HepG2 (cell line): ENCODE measurements around the gene MYOM1. TPM values are rescaled to one million over a fixed set of nuclear protein-coding genes. Genes with fewer than 3 reads are reported as not detected.

Source experiments
- ATF7-NPFF ChIP-seq: sonication (generic); formaldehyde crosslinking; IDR thresholded peaks from 2 replicates; pipeline ENCODE4 v1.8.1; 2023; ENCODE audit warnings: mild to moderate bottlenecking, low read depth, missing genetic modification reagents, moderate library complexity
- LCORL ChIP-seq, 2 experiments: fragments of 450-650 bp in 1 of 2; sonication (generic) in 1 of 2; formaldehyde crosslinking in 1 of 2; IDR thresholded peaks; 2 replicates each; pipeline versions ENCODE4 v1.5.0 to v1.6.1; 2017 to 2020; ENCODE audit warnings: antibody characterized with exemption in 1 of 2, missing genetic modification reagents in 1 of 2
- MAFF ChIP-seq: IDR thresholded peaks from 2 replicates; pipeline ENCODE4 v1.6.1; 2011; ENCODE audit warnings: low read depth, low read length, improper control_type of control experiment
- PREB ChIP-seq: sonication (generic); formaldehyde crosslinking; IDR thresholded peaks from 2 replicates; pipeline ENCODE4 v1.4.0; 2020; ENCODE audit warnings: missing genetic modification reagents
- ZBTB4 ChIP-seq: sonication (generic); formaldehyde crosslinking; IDR thresholded peaks from 2 replicates; pipeline ENCODE4 v1.4.0; 2020; ENCODE audit warnings: missing genetic modification reagents, mild to moderate bottlenecking, borderline replicate concordance
- ZFP37 ChIP-seq: sonication (generic); formaldehyde crosslinking; IDR thresholded peaks from 2 replicates; pipeline ENCODE4 v1.4.0; 2020; ENCODE audit warnings: missing genetic modification reagents, borderline replicate concordance
- ZNF180 ChIP-seq: sonication (generic); formaldehyde crosslinking; IDR thresholded peaks from 2 replicates; pipeline ENCODE4 v1.4.0; 2020; ENCODE audit warnings: low read depth, missing genetic modification reagents, borderline replicate concordance
- ZNF333 ChIP-seq: sonication (generic); formaldehyde crosslinking; IDR thresholded peaks from 2 replicates; pipeline ENCODE4 v1.4.0; 2020; ENCODE audit warnings: mild to moderate bottlenecking, missing genetic modification reagents, borderline replicate concordance
- polyA plus RNA-seq, 8 experiments: library from polyadenylated mRNA; depleted of rRNA in 3 of 8; stranded (reverse) in 7 of 8; unstranded in 1 of 8; fragments of >200 nt; fragmentation: Illumina TruSeq in 4 of 8; extraction: Trizol in 4 of 8; gene quantifications; 2 replicates each; pipeline versions ENCODE4 v1.2.1 to v1.2.3, GENCODE V29; 2011 to 2016; ENCODE audit warnings: low read depth in 4 of 8, missing spikeins in 1 of 8, mixed read lengths in 1 of 8; ENCODE audit not compliant: insufficient read depth in 1 of 8
- total RNA-seq, 5 experiments: library from RNA; depleted of rRNA; stranded (reverse); fragments of >200 nt; fragmentation: Illumina TruSeq; extraction: Trizol; gene quantifications; 2 replicates each; pipeline ENCODE4 v1.2.3, GENCODE V29; 2016; ENCODE audit warnings: low read depth in 1 of 5
- TF ChIP-seq, protein P1 (sequence below): sonication (generic); formaldehyde crosslinking; IDR thresholded peaks from 2 replicates; pipeline ENCODE4 v1.5.1; 2020; ENCODE audit warnings: mild to moderate bottlenecking, missing genetic modification reagents
- TF ChIP-seq, protein P2 (sequence below): sonication (generic); formaldehyde crosslinking; IDR thresholded peaks from 2 replicates; pipeline ENCODE4 v1.5.0; 2020; ENCODE audit warnings: missing genetic modification reagents
- TF ChIP-seq, protein P3 (sequence below): sonication (generic); formaldehyde crosslinking; IDR thresholded peaks from 2 replicates; pipeline ENCODE4 v1.5.0; 2020; ENCODE audit warnings: mild to moderate bottlenecking, missing genetic modification reagents
- TF ChIP-seq, protein P4 (sequence below): sonication (generic); formaldehyde crosslinking; IDR thresholded peaks from 2 replicates; pipeline ENCODE4 v1.4.0; 2020; ENCODE audit warnings: mild to moderate bottlenecking, missing genetic modification reagents

Gene MYOM1
- total and polyA plus RNA-seq, 2 of the 13 experiments (the other 11 are each of a cell fraction or from before 2014, with no cell fraction given): 0.46 to 0.98 TPM

DNA sequence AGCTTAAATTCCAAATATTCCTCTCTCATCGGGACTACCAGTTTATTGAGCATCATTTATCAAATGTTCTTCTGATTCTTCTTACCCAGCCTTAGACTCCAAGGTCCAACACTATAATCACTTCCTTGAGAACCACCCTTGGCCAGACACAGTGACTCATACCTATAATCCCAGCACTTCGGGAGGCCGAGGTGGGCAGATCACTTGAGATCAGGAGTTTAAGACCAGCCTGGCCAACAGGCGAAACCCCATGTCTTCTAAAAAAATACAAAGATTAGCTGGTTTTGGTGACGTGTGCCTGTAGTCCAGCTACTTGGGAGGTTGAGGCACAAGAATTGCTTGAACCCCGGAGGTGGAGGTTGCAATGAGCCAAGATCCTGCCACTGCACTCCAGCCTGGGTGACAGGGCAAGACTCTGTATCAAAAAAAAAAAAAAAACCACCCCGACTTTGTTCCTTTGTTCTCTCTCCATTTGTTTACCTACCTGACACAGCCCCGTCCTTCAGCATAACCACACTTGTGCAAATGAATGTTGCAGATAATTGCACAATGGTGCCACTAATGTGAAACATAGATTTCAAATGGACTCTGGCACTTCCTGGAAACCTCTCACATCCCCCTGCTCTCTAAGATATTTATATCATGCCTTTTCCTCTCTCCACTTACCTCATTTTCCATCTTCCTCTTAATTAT lies 167.9 kb downstream of the MYOM1 start (continued):
- TF ChIP-seq ZBTB4 (CRISPR knock-in tag) (no peak), ZNF333 (no peak), PREB (CRISPR knock-in tag) (no peak), ATF7-NPFF (CRISPR knock-in tag) (no peak), MAFF (no peak), ZNF180 (CRISPR knock-in tag) (no peak), LCORL (IDR thresholded peaks at IDR 0.05) (peak; percentile 68), LCORL (CRISPR knock-in tag; IDR thresholded peaks at IDR 0.05) (peak; percentile 74; the same call in 1 of the 2 replicates), ZFP37 (no peak)
- TF ChIP-seq, protein P1, sequence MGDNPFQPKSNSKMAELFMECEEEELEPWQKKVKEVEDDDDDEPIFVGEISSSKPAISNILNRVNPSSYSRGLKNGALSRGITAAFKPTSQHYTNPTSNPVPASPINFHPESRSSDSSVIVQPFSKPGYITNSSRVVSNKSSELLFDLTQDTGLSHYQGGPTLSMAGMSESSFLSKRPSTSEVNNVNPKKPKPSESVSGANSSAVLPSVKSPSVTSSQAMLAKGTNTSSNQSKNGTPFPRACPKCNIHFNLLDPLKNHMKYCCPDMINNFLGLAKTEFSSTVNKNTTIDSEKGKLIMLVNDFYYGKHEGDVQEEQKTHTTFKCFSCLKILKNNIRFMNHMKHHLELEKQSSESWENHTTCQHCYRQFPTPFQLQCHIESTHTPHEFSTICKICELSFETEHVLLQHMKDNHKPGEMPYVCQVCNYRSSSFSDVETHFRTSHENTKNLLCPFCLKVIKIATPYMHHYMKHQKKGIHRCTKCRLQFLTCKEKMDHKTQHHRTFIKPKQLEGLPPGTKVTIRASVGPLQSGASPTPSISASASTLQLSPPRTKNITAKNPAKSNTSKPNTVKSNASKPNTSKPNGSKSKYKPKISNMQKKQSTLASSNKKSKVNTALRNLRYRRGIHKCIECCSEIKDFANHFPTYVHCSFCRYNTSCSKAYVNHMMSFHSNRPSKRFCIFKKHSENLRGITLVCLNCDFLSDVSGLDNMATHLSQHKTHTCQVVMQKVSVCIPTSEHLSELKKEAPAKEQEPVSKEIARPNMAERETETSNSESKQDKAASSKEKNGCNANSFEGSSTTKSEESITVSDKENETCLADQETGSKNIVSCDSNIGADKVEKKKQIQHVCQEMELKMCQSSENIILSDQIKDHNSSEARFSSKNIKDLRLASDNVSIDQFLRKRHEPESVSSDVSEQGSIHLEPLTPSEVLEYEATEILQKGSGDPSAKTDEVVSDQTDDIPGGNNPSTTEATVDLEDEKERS (CRISPR knock-in tag): peak; percentile 54; the same call in 1 of the 2 replicates
- TF ChIP-seq, protein P2, sequence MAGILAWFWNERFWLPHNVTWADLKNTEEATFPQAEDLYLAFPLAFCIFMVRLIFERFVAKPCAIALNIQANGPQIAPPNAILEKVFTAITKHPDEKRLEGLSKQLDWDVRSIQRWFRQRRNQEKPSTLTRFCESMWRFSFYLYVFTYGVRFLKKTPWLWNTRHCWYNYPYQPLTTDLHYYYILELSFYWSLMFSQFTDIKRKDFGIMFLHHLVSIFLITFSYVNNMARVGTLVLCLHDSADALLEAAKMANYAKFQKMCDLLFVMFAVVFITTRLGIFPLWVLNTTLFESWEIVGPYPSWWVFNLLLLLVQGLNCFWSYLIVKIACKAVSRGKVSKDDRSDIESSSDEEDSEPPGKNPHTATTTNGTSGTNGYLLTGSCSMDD (CRISPR knock-in tag): no peak
- TF ChIP-seq, protein P3, sequence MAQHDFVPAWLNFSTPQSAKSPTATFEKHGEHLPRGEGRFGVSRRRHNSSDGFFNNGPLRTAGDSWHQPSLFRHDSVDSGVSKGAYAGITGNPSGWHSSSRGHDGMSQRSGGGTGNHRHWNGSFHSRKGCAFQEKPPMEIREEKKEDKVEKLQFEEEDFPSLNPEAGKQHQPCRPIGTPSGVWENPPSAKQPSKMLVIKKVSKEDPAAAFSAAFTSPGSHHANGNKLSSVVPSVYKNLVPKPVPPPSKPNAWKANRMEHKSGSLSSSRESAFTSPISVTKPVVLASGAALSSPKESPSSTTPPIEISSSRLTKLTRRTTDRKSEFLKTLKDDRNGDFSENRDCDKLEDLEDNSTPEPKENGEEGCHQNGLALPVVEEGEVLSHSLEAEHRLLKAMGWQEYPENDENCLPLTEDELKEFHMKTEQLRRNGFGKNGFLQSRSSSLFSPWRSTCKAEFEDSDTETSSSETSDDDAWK (CRISPR knock-in tag): no peak
- TF ChIP-seq, protein P4, sequence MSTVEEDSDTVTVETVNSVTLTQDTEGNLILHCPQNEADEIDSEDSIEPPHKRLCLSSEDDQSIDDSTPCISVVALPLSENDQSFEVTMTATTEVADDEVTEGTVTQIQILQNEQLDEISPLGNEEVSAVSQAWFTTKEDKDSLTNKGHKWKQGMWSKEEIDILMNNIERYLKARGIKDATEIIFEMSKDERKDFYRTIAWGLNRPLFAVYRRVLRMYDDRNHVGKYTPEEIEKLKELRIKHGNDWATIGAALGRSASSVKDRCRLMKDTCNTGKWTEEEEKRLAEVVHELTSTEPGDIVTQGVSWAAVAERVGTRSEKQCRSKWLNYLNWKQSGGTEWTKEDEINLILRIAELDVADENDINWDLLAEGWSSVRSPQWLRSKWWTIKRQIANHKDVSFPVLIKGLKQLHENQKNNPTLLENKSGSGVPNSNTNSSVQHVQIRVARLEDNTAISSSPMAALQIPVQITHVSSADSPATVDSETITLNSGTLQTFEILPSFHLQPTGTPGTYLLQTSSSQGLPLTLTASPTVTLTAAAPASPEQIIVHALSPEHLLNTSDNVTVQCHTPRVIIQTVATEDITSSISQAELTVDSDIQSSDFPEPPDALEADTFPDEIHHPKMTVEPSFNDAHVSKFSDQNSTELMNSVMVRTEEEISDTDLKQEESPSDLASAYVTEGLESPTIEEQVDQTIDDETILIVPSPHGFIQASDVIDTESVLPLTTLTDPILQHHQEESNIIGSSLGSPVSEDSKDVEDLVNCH (CRISPR knock-in tag): no peak
